ENCODE data around the gene NEURL1. TPM values are rescaled to one million over a fixed set of nuclear protein-coding genes. Genes with fewer than 3 reads are reported as not detected.
A peak's percentile ranks its signal among the peaks of the same experiment; 100 is the strongest.
"Not testable (repeated sequence)": the region's sequence is repeated elsewhere in the genome, so short reads cannot be mapped to it uniquely, and the experiment has no call there.

Gene NEURL1
- total RNA-seq, 4 donors from 2014 or later = 40.4 to 51.8 (median 45.8) TPM

DNA sequence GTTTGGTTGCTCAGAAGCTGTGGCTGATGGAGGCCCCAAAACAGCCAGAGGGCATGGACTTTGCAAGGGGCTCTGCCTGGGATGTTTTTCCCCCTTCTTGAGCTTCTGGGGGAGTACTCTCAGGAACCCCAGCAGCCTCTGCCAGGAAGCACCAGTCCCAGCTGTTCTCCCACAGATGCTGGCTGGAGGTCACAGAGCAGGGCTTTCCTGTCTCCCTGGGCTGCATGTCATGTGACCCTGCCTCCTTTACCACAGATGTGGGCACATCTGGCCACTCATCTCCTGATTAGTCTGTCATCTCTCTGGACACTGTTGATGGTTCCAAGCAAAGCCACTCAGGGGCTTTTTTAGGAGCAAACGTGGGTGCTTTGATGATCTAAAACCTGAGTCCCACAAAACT, 136.7 kb downstream of the NEURL1 start:
- peaks cover 0 to 26% (median 0%) of the 10 kb centered on the region in 3 donors for H3K36me3 ChIP-seq
- H3K4me1 ChIP-seq = no peaks in the 10 kb centered on the region
- TF ChIP-seq CTCF (IDR thresholded peaks at IDR 0.05) (no peak), POLR2A (IDR thresholded peaks at IDR 0.05) (no peak)
- H3K27ac ChIP-seq = no peak overlapping the region
- DNase-seq = no peak
- no peak overlapping the region for H3K4me3 ChIP-seq
- no peaks in the 10 kb centered on the region for H3K27me3 ChIP-seq
- H3K9me3 ChIP-seq = no peaks in the 10 kb centered on the region

DNA sequence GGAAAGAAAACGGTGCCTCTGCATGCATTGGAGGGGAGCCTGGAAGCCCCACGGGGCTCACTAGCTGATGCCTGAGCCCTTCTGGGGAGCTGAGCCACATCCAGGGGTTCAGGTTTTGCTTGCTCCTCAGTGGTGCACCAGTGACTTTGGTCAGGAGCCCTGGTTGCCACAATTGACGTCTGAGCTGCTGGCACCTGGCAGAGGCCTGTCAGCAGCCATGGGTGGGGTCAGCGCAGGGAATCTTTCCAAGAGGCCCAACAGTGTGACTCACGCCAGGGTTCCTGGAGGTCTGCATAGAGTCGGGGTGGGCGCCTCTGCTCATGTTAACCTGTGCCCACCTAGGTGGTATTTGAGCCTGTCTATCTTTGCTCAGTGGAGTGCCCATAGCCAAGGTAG, 138.7 kb downstream of the NEURL1 start:
- Histone ChIP-seq H3K9me3 (no peaks in the 10 kb centered on the region), H3K4me3 (no peak overlapping the region), H3K27me3 (no peaks in the 10 kb centered on the region), H3K27ac (no peak overlapping the region), H3K36me3 (peaks cover 0 to 5% (median 0%) of the 10 kb centered on the region in 3 donors), H3K4me1 (peaks cover 0 to 7% (median 0%) of the 10 kb centered on the region in 4 donors)
- DNase-seq = no peak
- TF ChIP-seq CTCF (IDR thresholded peaks at IDR 0.05) (no peak), POLR2A (IDR thresholded peaks at IDR 0.05) (no peak)

DNA sequence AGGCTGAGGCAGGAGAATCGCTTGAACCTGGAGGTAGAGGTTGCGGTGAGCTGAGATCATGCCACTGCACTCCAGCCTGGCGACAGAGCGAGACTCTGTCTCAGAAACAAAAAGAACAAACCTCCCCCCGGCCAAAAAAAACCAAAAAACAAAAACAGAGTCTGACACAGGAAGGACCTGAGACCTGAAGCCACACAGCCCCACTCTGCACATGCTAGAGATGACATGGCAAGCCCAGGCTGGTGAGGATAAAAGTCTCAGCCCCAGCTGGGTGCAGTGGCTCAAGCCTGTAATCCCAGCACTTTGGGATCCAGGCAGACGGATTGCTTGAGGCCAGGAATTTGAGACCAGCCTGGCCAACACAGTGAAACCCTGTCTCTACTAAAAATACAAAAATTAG, 139.4 kb downstream of the NEURL1 start:
- peaks cover 0 to 13% (median 0%) of the 10 kb centered on the region in 4 donors for H3K4me1 ChIP-seq
- not testable (repeated sequence) for H3K4me3 ChIP-seq, H3K9me3 ChIP-seq, DNase-seq, H3K27ac ChIP-seq, H3K36me3 ChIP-seq, H3K27me3 ChIP-seq

DNA sequence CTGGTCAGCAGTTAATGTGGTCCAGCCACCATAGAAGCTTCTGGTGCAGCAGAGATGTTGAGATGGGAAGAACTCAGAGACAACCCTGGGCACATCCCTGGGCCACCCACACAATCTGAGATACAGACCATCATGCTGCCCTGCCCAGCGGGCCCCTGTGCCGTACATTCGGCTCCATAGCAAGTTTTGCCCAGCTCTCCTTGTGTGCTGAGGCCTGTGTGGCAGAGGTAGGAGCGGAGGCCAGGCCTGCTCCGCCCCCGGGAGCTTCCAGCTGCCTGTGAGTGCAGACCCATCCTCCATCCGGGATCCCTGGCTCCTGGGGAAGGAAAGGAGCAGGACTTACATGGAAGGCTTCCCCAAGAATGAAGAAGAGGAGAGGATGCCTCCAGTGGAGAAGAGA, 140.3 kb downstream of the NEURL1 start:
- Histone ChIP-seq H3K4me1 (peaks cover 0 to 23% (median 0%) of the 10 kb centered on the region in 4 donors), H3K4me3 (no peak overlapping the region), H3K27me3 (no peaks in the 10 kb centered on the region), H3K36me3 (no peaks in the 10 kb centered on the region), H3K9me3 (no peaks in the 10 kb centered on the region), H3K27ac (no peak overlapping the region)
- DNase-seq = no peak
- no peak for TF ChIP-seq POLR2A (IDR thresholded peaks at IDR 0.05)
- TF ChIP-seq CTCF (IDR thresholded peaks at IDR 0.05) = no peak

- TF ChIP-seq CTCF (IDR thresholded peaks at IDR 0.05) (no peak), POLR2A (IDR thresholded peaks at IDR 0.05) (no peak)
These were observed 142.1 kb downstream of the NEURL1 start for GRCh38 chr10:103635580-103635979.

GRCh38 chr10:103636492-103636891, 143.0 kb downstream of the NEURL1 start:
- TF ChIP-seq CTCF (IDR thresholded peaks at IDR 0.05) (no peak), POLR2A (IDR thresholded peaks at IDR 0.05) (no peak)
- Histone ChIP-seq H3K4me3 (no peak overlapping the region), H3K27ac (peak overlapping the region in 2 of 4 donors; percentile 57 to 82), H3K4me1 (peaks cover 0 to 26% (median 0%) of the 10 kb centered on the region in 4 donors), H3K27me3 (no peaks in the 10 kb centered on the region), H3K9me3 (no peaks in the 10 kb centered on the region), H3K36me3 (no peaks in the 10 kb centered on the region)
- DNase-seq = no peak

More at GRCh38 chr10:103635580-103635979, 142.1 kb downstream of the NEURL1 start:
- Histone ChIP-seq H3K9me3 (no peaks in the 10 kb centered on the region), H3K36me3 (no peaks in the 10 kb centered on the region), H3K4me1 (peaks cover 0 to 26% (median 0%) of the 10 kb centered on the region in 4 donors), H3K4me3 (no peak overlapping the region), H3K27ac (no peak overlapping the region), H3K27me3 (no peaks in the 10 kb centered on the region)
- DNase-seq = no peak

Measured in Peyer's patch (tissue), 4 donors.